DOHH2 (cell line): ENCODE data around the gene CAB39L.

Experiments used
- H3F3A ChIP-seq: fragments of 200-600 bp; sonication (generic), shearing (Covaris generic); 2 replicates; pipeline ENCODE4 v1.6.0; 2016; ENCODE audit warnings: antibody characterized with exemption, mild to moderate bottlenecking; ENCODE audit not compliant: control insufficient read depth, insufficient read depth
- H3K27ac ChIP-seq: fragments of 200-600 bp; sonication (generic); 2 replicates; pipeline ENCODE4 v1.5.1; 2014; ENCODE audit warnings: low read depth, mild to moderate bottlenecking, low read length, moderate library complexity
- H3K27me3 ChIP-seq: fragments of 200-600 bp; sonication (generic); 2 replicates; pipeline ENCODE4 v1.6.1; 2014; ENCODE audit warnings: mild to moderate bottlenecking, low read length, mixed read lengths; ENCODE audit not compliant: control insufficient read depth
- H3K36me3 ChIP-seq: fragments of 200-600 bp; sonication (generic); 2 replicates; pipeline ENCODE4 v1.6.1; 2014; ENCODE audit warnings: mild to moderate bottlenecking, low read length, moderate library complexity, mixed read lengths; ENCODE audit not compliant: control insufficient read depth
- H3K4me1 ChIP-seq: fragments of 200-600 bp; sonication (generic); 2 replicates; pipeline ENCODE4 v1.6.1; 2014; ENCODE audit warnings: mild to moderate bottlenecking, low read length, mixed read lengths; ENCODE audit not compliant: control insufficient read depth
- H3K4me2 ChIP-seq: fragments of 200-600 bp; sonication (generic); 2 replicates; pipeline ENCODE4 v1.6.0; 2014; ENCODE audit warnings: mild to moderate bottlenecking, low read length, moderate library complexity
- H3K4me3 ChIP-seq: fragments of 200-600 bp; sonication (generic); 2 replicates; pipeline ENCODE4 v1.5.1; 2014; ENCODE audit warnings: mild to moderate bottlenecking, low read length, mixed read lengths
- H3K79me2 ChIP-seq: fragments of 200-600 bp; sonication (generic); 2 replicates; pipeline ENCODE4 v1.6.1; 2014; ENCODE audit warnings: mild to moderate bottlenecking, low read length, mixed read lengths; ENCODE audit not compliant: control insufficient read depth
- H3K9me2 ChIP-seq: fragments of 200-600 bp; sonication (generic); replicated peaks from 2 replicates; pipeline ENCODE4 v1.6.1; 2014; ENCODE audit warnings: mild to moderate bottlenecking, low read length, mixed read lengths; ENCODE audit not compliant: control insufficient read depth
- H3K9me3 ChIP-seq: fragments of 200-600 bp; sonication (generic); 2 replicates; pipeline ENCODE4 v1.6.1; 2014; ENCODE audit warnings: antibody characterized with exemption, low read length, mixed read lengths; ENCODE audit not compliant: control insufficient read depth, insufficient read depth
- H4K20me1 ChIP-seq: fragments of 200-600 bp; sonication (generic); 2 replicates; pipeline ENCODE4 v1.6.0; 2014; ENCODE audit warnings: low read depth, mild to moderate bottlenecking, antibody characterized with exemption, low read length, moderate library complexity; ENCODE audit not compliant: control insufficient read depth, insufficient read depth
- CTCF ChIP-seq: fragments of 200-600 bp; sonication (generic); IDR thresholded peaks from one replicate; pipeline ENCODE4 v1.5.1; 2014; ENCODE audit warnings: antibody characterized with exemption, mild to moderate bottlenecking, low read depth, low read length; ENCODE audit not compliant: poor library complexity, severe bottlenecking
- EZH2phosphoT487 ChIP-seq: fragments of 200-600 bp; sonication (generic); IDR thresholded peaks from 2 replicates; pipeline ENCODE4 v1.6.1; 2017; ENCODE audit warnings: borderline replicate concordance, mild to moderate bottlenecking, antibody characterized with exemption, low read length, moderate library complexity, mixed read lengths

CAB39L gene

GRCh38 chr13:49303533-49304252 is 140.2 kb downstream of the CAB39L start:
- H3K4me3 ChIP-seq: no peak overlapping the region
- no peaks in the 10 kb centered on the region for H3K9me2 ChIP-seq
- no peak for TF ChIP-seq EZH2phosphoT487
- TF ChIP-seq CTCF: no peak
- no peaks in the 10 kb centered on the region for H3K9me3 ChIP-seq
- H3F3A ChIP-seq: no peaks in the 10 kb centered on the region
- H4K20me1 ChIP-seq: no peaks in the 10 kb centered on the region
- no peaks in the 10 kb centered on the region for H3K27me3 ChIP-seq
- H3K36me3 ChIP-seq: no peaks in the 10 kb centered on the region
- no peak overlapping the region for H3K27ac ChIP-seq
- no peak overlapping the region for H3K4me2 ChIP-seq
- H3K4me1 ChIP-seq: peaks cover 27% of the 10 kb centered on the region
- H3K79me2 ChIP-seq: no peaks in the 10 kb centered on the region

- Histone ChIP-seq H3K36me3 (no peaks in the 10 kb centered on the region), H3K9me3 (no peaks in the 10 kb centered on the region), H3K4me1 (peaks cover 27% of the 10 kb centered on the region), H3K27me3 (no peaks in the 10 kb centered on the region), H3K9me2 (no peaks in the 10 kb centered on the region), H3K79me2 (no peaks in the 10 kb centered on the region), H3K27ac (no peak overlapping the region), H3F3A (no peaks in the 10 kb centered on the region; the same call in 1 of the 2 replicates), H4K20me1 (no peaks in the 10 kb centered on the region), H3K4me3 (no peak overlapping the region), H3K4me2 (no peak overlapping the region)
- no peak for TF ChIP-seq EZH2phosphoT487
- TF ChIP-seq CTCF: no peak
These were observed 141.0 kb downstream of the CAB39L start for GRCh38 chr13:49302817-49303216.

- no peak for TF ChIP-seq EZH2phosphoT487
- no peak for TF ChIP-seq CTCF
- Histone ChIP-seq H3K4me3 (no peak overlapping the region), H3K4me2 (no peak overlapping the region), H3K79me2 (no peaks in the 10 kb centered on the region), H3K27ac (no peak overlapping the region), H3K36me3 (no peaks in the 10 kb centered on the region), H3F3A (no peaks in the 10 kb centered on the region; the same call in 1 of the 2 replicates), H3K9me2 (no peaks in the 10 kb centered on the region), H3K9me3 (no peaks in the 10 kb centered on the region), H4K20me1 (no peaks in the 10 kb centered on the region), H3K4me1 (peaks cover 27% of the 10 kb centered on the region), H3K27me3 (no peaks in the 10 kb centered on the region)
These were observed 141.6 kb downstream of the CAB39L start for GRCh38 chr13:49302222-49302621.
